ENCODE results near the gene PDP2. TPM values are rescaled to one million over a fixed set of nuclear protein-coding genes. Genes with fewer than 3 reads are reported as not detected.

PDP2 gene
- polyA plus RNA-seq, 1 experiment = 12.1 TPM

GRCh38 chr16:66898933-66899309 lies 18.6 kb downstream of the PDP2 start:
- H3K27me3 ChIP-seq (ENCODE audit: control insufficient read depth, insufficient read depth, low read length) = no peaks in the 10 kb centered on the region
- CTCF ChIA-PET = interaction anchor here (1.1 to 5.6 kb wide), 2 partner anchors 28 to 256 kb away, joined by 4 to 77 read pairs; partner anchors contain the start of gene RRAD
- no peak for DNase-seq (ENCODE audit: low read depth, low spot score)
- H3K27ac ChIP-seq (ENCODE audit: low read depth, low read length) = peak overlapping the region; percentile 69
- no peaks in the 10 kb centered on the region for H3K9me3 ChIP-seq (ENCODE audit: control insufficient read depth, insufficient read depth, low read length)
- H3K4me3 ChIP-seq (ENCODE audit: low read depth, low read length) = no peak overlapping the region
- TF ChIP-seq, protein P1, sequence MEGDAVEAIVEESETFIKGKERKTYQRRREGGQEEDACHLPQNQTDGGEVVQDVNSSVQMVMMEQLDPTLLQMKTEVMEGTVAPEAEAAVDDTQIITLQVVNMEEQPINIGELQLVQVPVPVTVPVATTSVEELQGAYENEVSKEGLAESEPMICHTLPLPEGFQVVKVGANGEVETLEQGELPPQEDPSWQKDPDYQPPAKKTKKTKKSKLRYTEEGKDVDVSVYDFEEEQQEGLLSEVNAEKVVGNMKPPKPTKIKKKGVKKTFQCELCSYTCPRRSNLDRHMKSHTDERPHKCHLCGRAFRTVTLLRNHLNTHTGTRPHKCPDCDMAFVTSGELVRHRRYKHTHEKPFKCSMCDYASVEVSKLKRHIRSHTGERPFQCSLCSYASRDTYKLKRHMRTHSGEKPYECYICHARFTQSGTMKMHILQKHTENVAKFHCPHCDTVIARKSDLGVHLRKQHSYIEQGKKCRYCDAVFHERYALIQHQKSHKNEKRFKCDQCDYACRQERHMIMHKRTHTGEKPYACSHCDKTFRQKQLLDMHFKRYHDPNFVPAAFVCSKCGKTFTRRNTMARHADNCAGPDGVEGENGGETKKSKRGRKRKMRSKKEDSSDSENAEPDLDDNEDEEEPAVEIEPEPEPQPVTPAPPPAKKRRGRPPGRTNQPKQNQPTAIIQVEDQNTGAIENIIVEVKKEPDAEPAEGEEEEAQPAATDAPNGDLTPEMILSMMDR (IDR thresholded peaks at IDR 0.05; ENCODE audit: low read depth, low read length) = no peak
- POLR2A ChIA-PET = interaction anchor here (1.1 kb wide), 1 partner anchor 35 kb away, joined by 4 read pairs; the partner anchor contains the start of gene CIAO2B

DNA sequence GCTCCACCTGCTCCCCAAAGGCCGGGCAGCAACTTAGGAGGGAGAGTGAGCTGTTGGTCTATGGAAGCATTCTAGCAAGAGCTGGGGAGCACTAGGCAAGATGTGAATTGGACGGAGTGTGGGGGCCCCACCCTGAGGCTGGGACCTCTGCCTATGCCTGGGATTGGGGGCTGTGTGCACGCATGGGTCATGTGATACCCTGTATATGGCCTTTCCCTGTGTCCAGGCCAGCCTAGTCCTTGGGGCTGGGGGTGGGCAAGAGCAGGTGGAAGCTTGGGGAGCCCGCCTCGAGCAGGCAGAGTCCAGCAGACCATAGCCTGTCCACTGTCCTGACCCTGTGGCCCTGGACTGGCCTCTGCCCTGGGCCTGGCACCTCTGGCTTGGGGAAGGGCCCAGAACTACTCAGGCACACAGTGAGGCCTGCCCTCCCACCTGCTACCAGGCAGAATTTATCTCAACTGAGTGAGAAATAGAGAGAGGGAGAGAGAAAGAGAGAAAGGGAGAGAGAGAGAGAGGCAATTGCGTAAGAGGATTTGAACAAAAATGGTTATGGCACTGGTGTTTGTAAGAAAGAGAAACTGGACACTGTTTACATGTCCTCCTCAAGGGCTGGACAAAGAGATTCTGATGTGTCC lies 19.1 kb downstream of the PDP2 start:
- POLR2A ChIA-PET = interaction anchor here (1.0 to 1.3 kb wide), 2 partner anchors 11 to 32 kb away, joined by 3 read pairs; no protein-coding TSS in a partner anchor

GRCh38 chr16:66899945-66900710 lies 19.8 kb downstream of the PDP2 start:
- ChIA-PET POLR2A (interaction anchor here (1.0 to 1.3 kb wide), 2 partner anchors 10 to 31 kb away, joined by 3 read pairs; no protein-coding TSS in a partner anchor), CTCF (interaction anchor here (0.5 to 0.6 kb wide), 2 partner anchors 27 to 133 kb away, joined by 3 read pairs; no protein-coding TSS in a partner anchor)
- no peaks in the 10 kb centered on the region for H3K27me3 ChIP-seq (ENCODE audit: control insufficient read depth, insufficient read depth, low read length)
- peak; percentile 53 for DNase-seq (ENCODE audit: low read depth, low spot score)
- H3K4me3 ChIP-seq (ENCODE audit: low read depth, low read length) = no peak overlapping the region
- H3K9me3 ChIP-seq (ENCODE audit: control insufficient read depth, insufficient read depth, low read length) = no peaks in the 10 kb centered on the region
- peak overlapping the region; percentile 69 for H3K27ac ChIP-seq (ENCODE audit: low read depth, low read length)
- TF ChIP-seq, protein P1 (IDR thresholded peaks at IDR 0.05; ENCODE audit: low read depth, low read length) = no peak

More for the DNA sequence above, 19.1 kb downstream of the PDP2 start:
- Histone ChIP-seq H3K4me3 (ENCODE audit: low read depth, low read length) (no peak overlapping the region), H3K9me3 (ENCODE audit: control insufficient read depth, insufficient read depth, low read length) (no peaks in the 10 kb centered on the region), H3K27me3 (ENCODE audit: control insufficient read depth, insufficient read depth, low read length) (no peaks in the 10 kb centered on the region), H3K27ac (ENCODE audit: low read depth, low read length) (peak overlapping the region; percentile 69)
- DNase-seq (ENCODE audit: low read depth, low spot score) = no peak
- TF ChIP-seq, protein P1 (IDR thresholded peaks at IDR 0.05; ENCODE audit: low read depth, low read length) = no peak
- CTCF ChIA-PET = interaction anchor here (0.5 to 5.6 kb wide), 3 partner anchors 26 to 133 kb away, joined by 3 to 77 read pairs (median 3); partner anchors contain the start of gene RRAD

DNA sequence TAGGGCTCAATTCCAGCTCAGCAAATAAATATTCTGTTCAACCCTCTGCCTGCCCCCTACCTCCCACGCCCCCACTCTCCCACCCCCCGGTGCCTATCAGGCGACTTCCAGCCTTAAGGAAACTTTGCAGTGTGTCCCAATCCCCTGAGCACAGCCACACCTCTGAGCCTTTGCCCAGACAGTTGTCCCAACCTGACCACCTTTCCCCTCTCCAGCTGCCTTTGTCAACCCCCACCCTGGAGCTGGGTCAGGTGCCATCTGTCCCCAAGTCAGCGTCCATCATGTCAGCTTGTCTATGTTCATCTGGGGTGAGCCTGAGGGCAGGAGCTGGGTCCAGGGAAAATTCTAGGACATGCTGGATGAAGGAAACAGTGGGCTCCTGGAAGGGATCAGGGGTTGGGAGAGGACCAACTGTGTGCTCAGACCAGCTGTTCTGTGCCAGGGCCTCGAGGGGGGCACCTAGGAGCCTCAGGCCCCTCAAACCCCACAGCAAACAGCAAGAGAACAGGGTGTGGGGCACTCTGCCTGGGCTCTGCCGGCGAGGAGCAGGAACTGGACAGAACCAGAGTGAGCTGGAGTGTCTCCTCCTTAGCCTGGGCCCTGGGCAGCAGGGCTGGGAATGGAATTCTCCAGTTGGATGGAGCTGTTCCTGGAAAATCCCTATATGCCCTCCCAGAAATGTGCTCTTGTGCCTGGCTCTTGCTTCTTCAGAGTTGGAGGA lies 20.6 kb downstream of the PDP2 start:
- H3K9me3 ChIP-seq (ENCODE audit: control insufficient read depth, insufficient read depth, low read length) = no peaks in the 10 kb centered on the region
- ChIA-PET CTCF (interaction anchor here (1.0 kb wide), 1 partner anchor 35 kb away, joined by 3 read pairs; no protein-coding TSS in a partner anchor), POLR2A (interaction anchor here (0.9 to 1.3 kb wide), 2 partner anchors 10 to 28 kb away, joined by 3 read pairs; no protein-coding TSS in a partner anchor)
- DNase-seq (ENCODE audit: low read depth, low spot score) = no peak
- TF ChIP-seq, protein P1 (IDR thresholded peaks at IDR 0.05; ENCODE audit: low read depth, low read length) = no peak
- H3K27me3 ChIP-seq (ENCODE audit: control insufficient read depth, insufficient read depth, low read length) = no peaks in the 10 kb centered on the region
- H3K27ac ChIP-seq (ENCODE audit: low read depth, low read length) = no peak overlapping the region
- no peak overlapping the region for H3K4me3 ChIP-seq (ENCODE audit: low read depth, low read length)

Measured in AG04450 (cell line).